ENCODE data around the gene TBC1D7. TPM values are rescaled to one million over a fixed set of nuclear protein-coding genes. Genes with fewer than 3 reads are reported as not detected.

The TBC1D7 gene
- total RNA-seq, 1 experiment from 2014 or later = 13.7 TPM

DNA sequence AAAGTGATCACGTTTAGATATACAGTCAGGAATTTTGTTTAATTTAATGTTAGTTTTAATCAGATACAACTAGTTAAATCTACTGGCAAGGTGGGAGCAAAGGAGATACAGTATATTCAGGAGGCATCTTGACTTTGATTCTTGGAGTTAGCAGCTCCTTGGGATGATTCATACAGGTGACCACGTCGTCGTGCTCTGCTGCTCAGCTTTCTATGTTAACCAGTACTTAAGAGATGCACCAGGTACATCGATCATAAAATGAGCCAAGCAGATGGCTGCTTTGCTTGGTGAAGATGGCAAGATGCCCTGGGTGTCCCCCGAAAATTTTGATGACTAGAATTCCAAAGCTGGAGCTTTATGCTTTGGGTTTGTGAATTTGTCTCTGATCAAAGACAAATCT, 64.7 kb downstream of the TBC1D7 start:
- no peaks in the 10 kb centered on the region for H3K4me1 ChIP-seq (ENCODE audit: control insufficient read depth in 1 of 2, insufficient read depth in 2 of 2, low read length in 2 of 2)
- CTCF ChIA-PET = no interaction called here

More for the DNA sequence above, 64.7 kb downstream of the TBC1D7 start:
- ATAC-seq (no peak), DNase-seq (ENCODE audit: low read depth, low spot score) (no peak)
- Histone ChIP-seq H3K27ac (ENCODE audit: low read depth, low read length) (no peak overlapping the region), H3K79me2 (ENCODE audit: insufficient read depth, low read length) (no peaks in the 10 kb centered on the region), H3K9ac (ENCODE audit: low read length) (no peak overlapping the region), H3K9me2 (ENCODE audit: insufficient read depth) (no peaks in the 10 kb centered on the region), H3K9me3 (ENCODE audit: control insufficient read depth in 1 of 2, insufficient read depth in 1 of 2, low read depth in 1 of 2, low read length in 2 of 2) (no peaks in the 10 kb centered on the region), H3K36me3 (ENCODE audit: control insufficient read depth in 1 of 2, insufficient read depth in 2 of 2, low read length in 2 of 2) (no peaks in the 10 kb centered on the region), H4K20me1 (ENCODE audit: insufficient read depth) (no peaks in the 10 kb centered on the region), H3K4me3 (replicated peaks in 1 of 2; ENCODE audit: low read depth in 1 of 2, low read length in 2 of 2) (no peak overlapping the region), H3K4me2 (ENCODE audit: low read length) (no peak overlapping the region), H3K27me3 (ENCODE audit: insufficient read depth, low read length) (no peaks in the 10 kb centered on the region), H2AFZ (ENCODE audit: low read depth, low read length, poor library complexity, severe bottlenecking) (no peak overlapping the region)
- ChIA-PET RAD21 (ENCODE audit: low non-redundant PET in 1 of 2, low total read pairs in 2 of 2, uncharacterized antibody in 2 of 2, unreplicated experiment in 2 of 2) (no interaction called here), POLR2A (no interaction called here)
- no TSS peak for BruUV-seq (replicated peaks)
- TF ChIP-seq, protein P1, sequence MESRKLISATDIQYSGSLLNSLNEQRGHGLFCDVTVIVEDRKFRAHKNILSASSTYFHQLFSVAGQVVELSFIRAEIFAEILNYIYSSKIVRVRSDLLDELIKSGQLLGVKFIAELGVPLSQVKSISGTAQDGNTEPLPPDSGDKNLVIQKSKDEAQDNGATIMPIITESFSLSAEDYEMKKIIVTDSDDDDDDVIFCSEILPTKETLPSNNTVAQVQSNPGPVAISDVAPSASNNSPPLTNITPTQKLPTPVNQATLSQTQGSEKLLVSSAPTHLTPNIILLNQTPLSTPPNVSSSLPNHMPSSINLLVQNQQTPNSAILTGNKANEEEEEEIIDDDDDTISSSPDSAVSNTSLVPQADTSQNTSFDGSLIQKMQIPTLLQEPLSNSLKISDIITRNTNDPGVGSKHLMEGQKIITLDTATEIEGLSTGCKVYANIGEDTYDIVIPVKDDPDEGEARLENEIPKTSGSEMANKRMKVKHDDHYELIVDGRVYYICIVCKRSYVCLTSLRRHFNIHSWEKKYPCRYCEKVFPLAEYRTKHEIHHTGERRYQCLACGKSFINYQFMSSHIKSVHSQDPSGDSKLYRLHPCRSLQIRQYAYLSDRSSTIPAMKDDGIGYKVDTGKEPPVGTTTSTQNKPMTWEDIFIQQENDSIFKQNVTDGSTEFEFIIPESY (IDR thresholded peaks at IDR 0.05; ENCODE audit: extremely low read depth, insufficient replicate concordance, low read length) = no peak
- TF ChIP-seq POLR2A (IDR thresholded peaks at IDR 0.05; ENCODE audit: borderline replicate concordance, extremely low read depth, insufficient read depth, insufficient read length) (no peak), ZFX (IDR thresholded peaks at IDR 0.05) (no peak), EGR1 (IDR thresholded peaks at IDR 0.05; ENCODE audit: low read depth) (no peak), FOSL1 (IDR thresholded peaks at IDR 0.05; ENCODE audit: low read depth) (no peak), SRF (IDR thresholded peaks at IDR 0.05; ENCODE audit: low read depth) (no peak), MAX (IDR thresholded peaks at IDR 0.05) (no peak), CBX3 (IDR thresholded peaks at IDR 0.05; ENCODE audit: low read depth) (no peak), TCF7L2 (IDR thresholded peaks at IDR 0.05; ENCODE audit: borderline replicate concordance, extremely low read depth, insufficient read depth, insufficient read length) (no peak), RAD21 (IDR thresholded peaks at IDR 0.05; ENCODE audit: low read depth) (no peak), YY1 (IDR thresholded peaks at IDR 0.05; ENCODE audit: extremely low read depth, insufficient replicate concordance, low read depth, low read length) (no peak), ELF1 (IDR thresholded peaks at IDR 0.05; ENCODE audit: borderline replicate concordance, low read depth) (no peak), SP1 (IDR thresholded peaks at IDR 0.05; ENCODE audit: low read depth) (no peak), JUND (IDR thresholded peaks at IDR 0.05) (no peak), EZH2phosphoT487 (IDR thresholded peaks at IDR 0.05; ENCODE audit: borderline replicate concordance) (no peak)
- intact Hi-C loops (cut with micrococcal nuclease) = no loop called here

Measured in HCT116 (cell line).